ENCODE results near the gene MED12L.

DNA sequence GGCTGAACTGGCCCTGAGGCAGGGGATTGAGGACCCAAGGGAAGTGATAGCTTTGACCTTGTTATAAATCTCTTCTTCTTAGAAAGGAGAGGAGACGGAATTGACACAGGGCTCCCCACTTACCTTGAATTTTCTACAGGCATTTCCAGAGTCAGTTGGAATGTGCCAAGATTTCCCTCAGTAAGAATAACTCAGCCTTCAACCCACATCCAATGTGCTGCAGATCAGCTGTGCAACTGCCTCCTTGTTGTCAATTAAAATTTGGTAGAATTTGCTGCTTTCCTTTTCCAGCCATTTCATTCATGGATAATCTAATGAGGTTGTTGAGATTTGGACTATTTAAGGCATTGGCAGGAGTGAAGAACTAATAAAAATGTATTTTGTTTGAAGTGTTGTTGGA lies 14.6 kb downstream of the MED12L start:
- TF ChIP-seq, protein P1, sequence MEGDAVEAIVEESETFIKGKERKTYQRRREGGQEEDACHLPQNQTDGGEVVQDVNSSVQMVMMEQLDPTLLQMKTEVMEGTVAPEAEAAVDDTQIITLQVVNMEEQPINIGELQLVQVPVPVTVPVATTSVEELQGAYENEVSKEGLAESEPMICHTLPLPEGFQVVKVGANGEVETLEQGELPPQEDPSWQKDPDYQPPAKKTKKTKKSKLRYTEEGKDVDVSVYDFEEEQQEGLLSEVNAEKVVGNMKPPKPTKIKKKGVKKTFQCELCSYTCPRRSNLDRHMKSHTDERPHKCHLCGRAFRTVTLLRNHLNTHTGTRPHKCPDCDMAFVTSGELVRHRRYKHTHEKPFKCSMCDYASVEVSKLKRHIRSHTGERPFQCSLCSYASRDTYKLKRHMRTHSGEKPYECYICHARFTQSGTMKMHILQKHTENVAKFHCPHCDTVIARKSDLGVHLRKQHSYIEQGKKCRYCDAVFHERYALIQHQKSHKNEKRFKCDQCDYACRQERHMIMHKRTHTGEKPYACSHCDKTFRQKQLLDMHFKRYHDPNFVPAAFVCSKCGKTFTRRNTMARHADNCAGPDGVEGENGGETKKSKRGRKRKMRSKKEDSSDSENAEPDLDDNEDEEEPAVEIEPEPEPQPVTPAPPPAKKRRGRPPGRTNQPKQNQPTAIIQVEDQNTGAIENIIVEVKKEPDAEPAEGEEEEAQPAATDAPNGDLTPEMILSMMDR (IDR thresholded peaks at IDR 0.05) = no peak
- TF ChIP-seq POLR2A (IDR thresholded peaks at IDR 0.05) = no peak
